Mesenteric fat pad (tissue), 1 donor: ENCODE measurements around the gene TIMM8B. TPM values are rescaled to one million over a fixed set of nuclear protein-coding genes. Genes with fewer than 3 reads are reported as not detected.
"Not testable (repeated sequence)": the region's sequence is repeated elsewhere in the genome, so short reads cannot be mapped to it uniquely, and the experiment has no call there.

Experiments
- DNase-seq: peaks from one replicate; pipeline ENCODE4 v3.0.0-alpha.2; 2020; ENCODE audit warnings: low spot score
- long read RNA-seq: library from polyadenylated mRNA; unstranded; transcript quantifications from one replicate; pipeline ENCODE4 v2.0.0, GENCODE V29; 2020
- total RNA-seq: library from RNA; stranded (reverse); fragmentation: NEBNext Ultra II Directional; extraction: Animal tissue kit (Norgen Biotek cat#: 25700); gene quantifications from one replicate; pipeline ENCODE4 v1.2.1, GENCODE V29; 2021
- donor health status: DM: yes; HTN: yes; CAD: no.

TIMM8B gene
- 57.2 TPM for total RNA-seq
- long read RNA-seq, transcript TIMM8B-201 (2 exons, 819 nt) = major isoform, 7 of 14 reads
- long read RNA-seq, transcript TIMM8B-203 (3 exons, 1,155 nt) = minor isoform, 5 of 14 reads
- long read RNA-seq, partial matches to known transcripts = 0 of 14 reads
- long read RNA-seq, other reads (novel, unspliced or antisense) = 2 of 14 reads

GRCh38 chr11:112086422-112087191 is at the start of gene TIMM8B, which contains the start of gene SDHD:
Gene TIMM8B (minus strand): TSS chr11:112086756. CDS start chr11:112086723, 33 bp downstream.
Gene SDHD (plus strand): TSS chr11:112086873. CDS start chr11:112086908, 35 bp downstream.
- DNase-seq = peak; percentile 98

DNA sequence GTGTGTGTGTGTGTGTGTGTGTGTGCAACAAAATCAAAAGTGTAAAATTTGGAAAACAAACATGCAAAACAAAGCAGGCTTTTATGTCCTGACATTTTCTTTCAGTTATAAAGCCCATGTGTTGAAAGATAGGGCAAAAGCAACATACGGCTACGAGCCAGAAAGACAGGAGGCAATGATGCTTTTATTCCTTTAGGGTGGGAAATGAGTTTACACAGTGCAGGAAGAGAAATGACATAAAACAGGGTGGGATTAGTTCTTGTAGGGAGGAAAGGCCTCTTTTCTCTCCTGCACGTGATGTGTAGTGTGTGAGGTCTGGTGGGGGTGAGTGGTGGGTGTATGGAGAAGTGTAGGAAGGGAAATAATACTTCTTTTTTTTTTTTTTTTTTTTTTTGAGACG is 47.9 kb upstream of the TIMM8B start:
- DNase-seq = no peak

DNA sequence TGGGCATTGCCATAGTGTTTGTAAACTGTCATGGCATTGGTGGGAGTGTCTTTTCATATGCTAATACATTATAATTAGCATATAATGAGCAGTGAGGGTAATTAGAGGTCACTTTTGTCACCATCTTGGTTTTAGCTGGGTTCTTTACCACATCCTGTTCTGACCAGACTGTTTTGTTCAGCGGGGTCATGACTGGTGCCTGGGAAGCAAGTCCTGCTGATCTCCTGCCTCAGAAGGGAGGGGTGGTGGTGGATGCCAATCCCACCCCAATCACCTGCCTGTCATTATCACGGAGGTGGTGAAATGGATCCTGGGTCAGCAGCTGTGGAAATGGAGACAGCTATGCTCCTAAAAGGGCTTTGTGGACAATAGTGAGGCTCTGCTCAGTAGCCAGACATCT is 46.2 kb upstream of the TIMM8B start:
- no peak for DNase-seq

DNA sequence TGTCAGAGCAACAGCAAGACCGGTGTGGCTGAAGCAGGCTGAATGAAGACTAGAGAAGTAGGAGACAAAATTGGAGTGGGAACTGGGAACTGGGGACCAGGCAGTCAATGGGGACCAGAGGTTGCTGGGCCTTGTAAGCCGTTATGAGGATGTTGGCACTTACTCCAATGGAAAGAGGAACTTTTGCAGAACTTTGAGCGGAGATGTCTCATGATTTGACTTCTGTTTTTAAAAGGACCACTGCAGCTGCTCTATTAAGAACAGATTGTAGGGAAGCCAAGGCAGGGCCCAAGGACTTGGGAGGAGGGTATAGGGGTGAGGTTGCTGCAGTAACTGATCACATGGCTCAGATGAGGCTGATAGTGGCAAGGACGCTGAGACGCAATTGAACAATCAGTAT is 43.1 kb upstream of the TIMM8B start:
- no peak for DNase-seq

DNA sequence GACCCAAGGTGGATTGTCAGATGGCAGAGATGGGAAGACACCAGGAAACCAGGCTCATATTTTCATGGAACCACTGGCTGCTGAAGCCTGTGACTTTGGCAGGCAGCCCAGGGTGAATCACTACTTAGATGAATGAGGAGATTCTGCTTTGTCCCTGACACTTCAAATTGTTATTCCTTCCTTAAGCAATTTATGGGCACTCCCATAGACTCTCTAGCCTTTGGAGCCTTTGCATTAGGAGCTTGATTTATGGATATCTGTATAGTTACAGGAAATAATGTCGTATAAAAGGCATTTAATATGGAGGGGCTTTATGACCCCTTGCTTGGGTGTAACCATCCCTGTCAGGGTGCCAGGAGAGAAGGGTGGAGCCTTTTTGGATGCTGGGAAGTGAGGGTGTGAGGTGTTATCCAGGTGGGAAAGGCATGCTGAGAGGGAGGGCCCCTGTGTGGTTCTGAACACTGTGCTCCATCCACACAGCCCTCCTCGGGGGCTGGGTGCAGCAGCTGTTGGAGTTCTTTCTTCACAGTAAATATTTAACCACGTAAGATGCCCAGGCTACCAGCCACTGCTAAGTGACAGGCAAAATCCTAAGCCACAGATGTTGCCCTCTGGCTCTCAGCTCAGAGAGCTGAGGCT is 42.0 kb upstream of the TIMM8B start:
- no peak for DNase-seq

DNA sequence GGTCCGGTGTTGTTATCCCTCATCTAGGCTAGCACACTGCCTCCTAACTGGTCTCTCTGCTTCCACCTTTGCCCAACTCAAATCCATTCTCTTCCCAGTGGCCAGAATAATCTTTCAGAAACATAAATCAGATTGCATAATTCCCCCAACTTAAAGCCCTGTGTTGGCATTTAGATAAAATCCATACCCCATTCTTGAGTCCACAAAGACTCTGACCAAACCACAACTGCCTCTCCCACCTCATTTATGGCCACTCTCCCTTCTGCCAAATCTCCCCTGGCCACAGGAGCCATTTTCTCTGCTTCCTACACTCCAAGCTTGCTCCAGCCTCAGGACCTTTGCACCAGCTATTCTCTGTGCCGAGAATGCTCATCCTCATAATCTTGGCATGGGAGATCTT is 40.5 kb upstream of the TIMM8B start:
- DNase-seq = no peak

- no peak for DNase-seq
Observed at GRCh38 chr11:112123129-112123528, 36.6 kb upstream of the TIMM8B start.

DNA sequence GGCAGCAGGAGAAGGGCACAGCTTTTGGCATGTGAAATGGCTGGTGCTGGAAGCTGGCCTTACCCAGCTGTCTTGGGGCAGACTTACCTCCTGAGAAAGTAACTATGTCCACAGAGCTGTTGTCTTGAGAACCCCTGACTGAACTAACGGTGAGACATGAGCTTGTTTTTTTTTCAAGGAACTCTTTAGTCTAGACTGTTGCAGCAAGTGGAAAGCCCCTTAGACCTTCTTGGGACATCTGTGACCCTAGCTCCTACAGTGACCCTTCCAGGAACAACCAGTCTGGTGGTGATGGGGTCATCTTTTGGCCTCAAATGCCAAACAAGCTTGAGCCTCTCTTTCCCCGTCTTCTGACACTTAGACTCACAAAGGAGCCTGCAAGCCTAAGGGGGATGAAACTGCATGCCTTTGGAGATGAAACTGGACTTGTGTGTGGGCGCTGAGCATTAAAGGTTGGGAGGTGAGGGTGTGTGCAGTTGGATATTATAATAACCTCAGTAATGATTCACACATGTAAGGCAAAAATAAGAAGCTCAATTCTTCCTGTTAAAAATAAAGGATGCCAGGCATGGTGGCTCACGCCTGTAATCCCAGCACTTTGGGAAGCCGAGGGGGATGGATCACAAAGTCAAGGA is 35.5 kb upstream of the TIMM8B start:
- DNase-seq = no peak

DNA sequence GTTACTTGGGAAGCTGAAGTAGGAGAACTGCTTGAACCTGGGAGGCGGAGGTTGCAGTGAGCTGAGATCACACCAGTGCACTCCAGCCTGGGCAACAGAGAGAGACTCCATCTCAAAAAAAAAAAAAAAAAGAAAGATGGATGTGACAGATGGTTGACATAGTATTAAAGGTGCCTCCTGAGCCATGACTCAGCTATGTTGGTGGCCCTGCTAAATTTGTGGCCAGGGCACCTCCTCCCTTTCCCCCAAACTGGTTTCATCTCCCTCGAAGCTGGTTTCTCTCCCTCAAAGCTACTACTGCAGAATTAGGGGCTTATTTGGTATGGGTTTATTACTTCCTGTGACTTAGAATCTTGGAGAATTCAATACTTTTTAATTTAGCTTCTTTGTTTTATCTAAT is 31.6 kb upstream of the TIMM8B start:
- no peak for DNase-seq

GRCh38 chr11:112115386-112115785 is 28.8 kb upstream of the TIMM8B start:
- no peak for DNase-seq

GRCh38 chr11:112114460-112114859 is 27.9 kb upstream of the TIMM8B start:
- DNase-seq = no peak

DNA sequence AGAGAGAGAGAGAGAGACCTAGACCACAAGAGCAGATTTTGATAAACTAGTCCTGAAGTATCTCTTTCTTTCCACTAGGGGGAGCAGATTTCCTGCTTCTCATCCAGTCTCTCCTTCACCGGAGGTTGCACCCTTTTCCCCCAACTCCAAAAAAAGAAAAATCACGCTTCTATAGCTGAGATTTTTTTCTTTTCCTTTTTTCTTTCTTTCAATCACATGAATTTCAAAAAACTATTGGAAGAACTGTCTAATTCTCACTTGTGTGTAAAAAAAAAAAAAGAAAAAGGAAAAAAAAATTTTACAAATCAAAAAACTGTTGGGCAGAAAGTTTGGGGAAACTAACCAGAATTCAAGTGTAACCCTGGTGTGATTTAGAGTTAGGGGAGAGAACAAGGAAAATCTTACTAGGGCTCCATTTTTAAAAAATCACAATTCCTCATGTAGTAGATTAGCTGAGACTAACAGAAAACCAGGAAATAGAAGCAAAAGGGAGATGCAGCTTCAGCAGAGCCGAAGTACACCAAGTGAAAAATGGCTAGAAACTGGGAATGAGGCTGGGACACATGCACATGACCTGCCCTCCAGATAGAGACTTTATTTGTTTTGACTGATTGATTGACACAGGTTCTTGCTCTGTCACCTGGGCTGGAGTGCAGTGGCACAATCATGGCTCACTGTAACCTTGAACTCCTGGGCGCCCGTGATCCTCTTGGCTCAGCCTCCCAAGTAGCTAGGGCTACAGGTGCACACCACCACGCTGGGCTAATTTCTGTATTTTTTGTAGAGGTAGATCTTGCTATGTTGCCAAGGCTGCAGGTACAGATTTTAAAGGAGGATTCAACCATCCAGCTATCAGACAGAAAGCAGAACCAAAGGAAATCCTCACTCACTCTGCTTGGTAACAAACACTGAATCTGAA is 27.2 kb upstream of the TIMM8B start:
- DNase-seq = no peak

- DNase-seq = no peak
Observed at GRCh38 chr11:112106070-112106469, 19.5 kb upstream of the TIMM8B start.

DNA sequence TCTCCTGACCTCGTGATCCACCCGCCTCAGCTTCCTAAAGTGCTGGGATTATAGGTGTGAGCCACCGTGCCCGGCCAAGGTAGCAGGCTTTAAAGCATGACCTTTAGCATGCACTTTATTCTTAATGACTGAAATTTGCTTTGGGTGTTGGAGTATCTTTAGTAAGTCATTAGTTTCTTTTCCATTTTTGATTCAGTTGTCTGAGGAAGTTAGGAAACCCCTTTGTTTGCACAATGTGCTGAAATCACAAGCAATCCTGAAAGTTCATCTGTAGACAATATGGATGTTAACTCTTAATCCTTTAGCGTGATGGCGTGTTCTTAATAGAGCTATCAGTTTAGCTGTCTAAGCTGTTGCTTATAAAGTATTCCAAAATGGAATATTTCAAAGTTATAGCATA is 16.9 kb upstream of the TIMM8B start:
- no peak for DNase-seq

DNA sequence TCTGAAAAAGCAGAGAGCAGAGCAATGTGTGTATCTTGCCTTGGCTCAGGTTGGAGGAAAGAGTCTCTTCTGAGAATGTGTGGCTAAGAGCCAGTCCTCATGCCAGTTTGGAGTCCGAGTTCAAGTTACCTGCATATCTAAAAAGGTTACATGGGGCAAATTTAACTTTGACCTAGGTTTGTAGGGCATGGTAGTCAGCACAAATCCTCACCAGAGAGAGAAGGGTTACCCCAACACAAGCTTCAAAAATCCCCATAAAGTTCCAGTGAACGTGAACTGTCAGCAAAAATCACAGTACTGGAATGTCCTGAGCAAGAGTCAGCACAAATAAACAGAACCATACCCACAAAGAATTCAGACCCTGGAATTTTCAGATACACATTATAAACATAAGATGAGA is 13.9 kb upstream of the TIMM8B start:
- DNase-seq = no peak

GRCh38 chr11:112097734-112098528 is 11.4 kb upstream of the TIMM8B start:
- no peak for DNase-seq

DNA sequence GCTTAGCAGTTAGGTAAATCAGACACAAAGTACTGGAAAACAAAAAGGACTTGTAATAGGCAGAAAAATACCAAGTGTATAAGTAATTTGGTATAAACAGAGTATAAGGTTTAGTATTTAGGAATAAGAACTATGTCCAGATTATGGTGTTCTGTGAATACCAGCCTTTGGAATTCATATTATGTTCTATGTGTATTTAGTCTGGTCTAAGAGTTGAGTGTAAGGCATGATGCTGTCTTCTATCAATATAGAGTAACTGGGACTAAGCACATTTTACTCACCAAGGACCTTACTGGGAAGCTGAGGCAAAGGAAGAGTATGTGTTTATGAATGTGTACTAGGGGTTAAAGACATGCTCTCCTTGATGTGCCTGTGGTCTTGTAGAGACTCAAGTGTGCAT is 9.6 kb upstream of the TIMM8B start:
- DNase-seq = no peak

DNA sequence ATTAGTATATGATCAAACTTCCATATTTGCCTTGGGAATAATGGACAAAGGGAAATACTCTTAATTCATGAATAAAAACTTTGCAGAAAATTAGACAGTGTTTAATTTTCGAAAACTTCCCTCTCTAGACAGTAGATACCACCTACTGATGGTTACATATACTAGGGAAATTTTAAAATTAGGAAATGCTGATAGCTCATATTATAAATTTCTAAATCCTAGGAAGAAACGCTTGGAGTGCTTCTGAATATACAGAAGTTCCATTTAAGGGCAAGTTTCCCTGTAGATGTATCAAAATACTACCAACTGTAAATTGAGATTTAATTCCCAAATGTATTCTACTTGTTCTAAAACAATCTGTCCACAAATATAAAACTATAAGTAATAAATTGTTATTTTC is 8.7 kb upstream of the TIMM8B start:
- DNase-seq = not testable (repeated sequence)

DNA sequence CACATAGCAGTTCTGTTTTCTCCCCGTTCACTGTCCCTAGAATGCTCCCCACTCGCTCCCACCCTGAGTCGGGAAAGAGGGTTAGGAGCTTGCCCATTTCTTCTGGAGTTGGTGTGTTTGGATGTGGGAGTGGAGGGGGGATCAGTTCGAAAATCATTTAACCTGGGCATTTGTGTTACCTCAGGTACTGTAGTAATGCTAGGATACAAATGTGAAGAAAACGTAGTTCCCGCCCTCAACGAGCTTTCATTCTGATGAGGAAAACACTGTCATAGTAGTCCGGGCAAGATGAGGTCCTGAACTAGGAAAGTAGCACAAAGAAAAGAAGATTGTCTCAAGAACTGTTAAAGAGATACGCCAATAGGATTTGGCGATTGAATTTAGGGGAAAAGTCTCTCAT is 656 bp upstream of the TIMM8B start:
- DNase-seq = no peak

- no peak for DNase-seq
Observed at GRCh38 chr11:112085822-112086421, 634 bp downstream of the TIMM8B start.
